HG03354 (cell line): ENCODE data around the gene GYPE.
A peak's percentile ranks its signal among the peaks of the same experiment; 100 is the strongest.
"Not testable (repeated sequence)": the region's sequence is repeated elsewhere in the genome, so short reads cannot be mapped to it uniquely, and the experiment has no call there.

Experiments used
- ATAC-seq: cut with Tn5 transposase; IDR thresholded peaks from one replicate; pipeline ENCODE4 v1.9.1; 2021; ENCODE audit warnings: mild to moderate bottlenecking; ENCODE audit not compliant: unreplicated experiment, poor library complexity, severe bottlenecking

The GYPE gene

DNA sequence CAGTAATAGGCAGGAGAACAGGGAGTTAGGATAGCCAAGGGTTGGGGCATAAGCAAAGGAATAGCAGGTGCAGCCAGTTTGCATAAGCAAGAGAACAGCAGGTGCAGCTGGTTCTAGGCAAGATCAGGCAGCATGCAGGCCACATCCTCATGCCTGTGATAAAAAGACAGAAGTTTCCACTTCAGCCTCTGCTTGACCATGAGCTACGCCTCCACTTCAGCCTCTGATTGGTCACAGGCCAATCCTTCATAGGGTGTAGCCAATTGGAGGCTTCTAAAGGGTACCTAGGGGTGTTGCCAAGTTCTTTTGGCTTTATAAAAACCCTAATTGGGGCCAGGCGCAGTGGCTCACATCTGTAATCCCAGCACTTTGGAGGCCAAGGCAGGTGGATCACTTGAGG lies 30.0 kb downstream of the GYPE start:
- peak; percentile 63 for ATAC-seq

DNA sequence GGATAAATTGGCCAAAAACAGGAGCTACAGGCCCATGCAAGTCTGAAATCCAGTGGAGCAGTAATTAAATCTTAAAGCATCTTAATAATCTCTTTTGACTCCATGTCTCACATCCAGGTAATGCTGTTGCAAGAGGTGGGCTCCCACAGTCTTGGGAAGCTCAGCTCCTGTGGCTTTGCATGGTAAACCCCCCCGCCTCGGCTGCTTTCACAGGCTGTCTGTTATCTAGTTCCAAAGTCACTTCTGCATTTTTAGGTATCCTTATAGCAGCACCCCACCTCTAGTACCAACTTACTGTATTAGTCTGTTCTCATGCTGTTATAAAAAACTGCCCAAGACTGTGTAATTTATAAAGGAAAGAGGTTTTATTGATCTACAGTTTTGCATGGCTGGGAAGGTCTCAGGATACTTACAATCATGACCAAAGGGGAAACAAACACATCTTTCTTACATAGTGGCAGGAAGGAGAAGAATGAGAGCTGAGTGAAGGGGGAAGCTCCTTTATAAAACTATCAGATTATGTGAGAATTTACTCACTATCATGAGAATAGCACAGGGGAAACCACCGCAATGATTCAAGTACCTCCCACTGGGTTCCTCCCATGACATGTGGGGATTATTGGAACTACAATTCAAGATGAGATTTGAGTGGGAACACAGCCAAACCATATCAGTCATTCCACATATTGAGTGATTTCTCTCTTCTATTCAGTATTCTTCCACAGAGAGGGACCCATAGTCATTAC lies 34.7 kb downstream of the GYPE start:
- ATAC-seq, result not testable (repeated sequence)

DNA sequence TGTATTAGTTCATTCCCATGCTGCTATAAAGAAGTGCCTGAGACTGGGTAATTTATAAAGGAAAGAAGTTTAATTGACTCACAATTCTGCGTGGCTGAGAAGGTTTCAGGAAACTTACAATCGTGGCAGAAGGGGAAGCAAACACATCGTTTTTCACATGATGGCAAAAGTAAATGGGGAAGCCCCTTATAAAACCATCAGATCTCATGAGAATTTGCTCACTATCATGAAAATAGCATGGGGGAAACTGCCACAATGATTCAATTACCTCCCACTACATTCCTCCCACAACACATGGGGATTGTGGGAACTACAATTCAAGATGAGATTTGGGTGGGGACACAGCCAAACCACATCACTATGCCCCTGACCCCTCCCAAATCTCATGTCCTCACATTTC lies 35.4 kb downstream of the GYPE start:
- ATAC-seq, result not testable (repeated sequence)

DNA sequence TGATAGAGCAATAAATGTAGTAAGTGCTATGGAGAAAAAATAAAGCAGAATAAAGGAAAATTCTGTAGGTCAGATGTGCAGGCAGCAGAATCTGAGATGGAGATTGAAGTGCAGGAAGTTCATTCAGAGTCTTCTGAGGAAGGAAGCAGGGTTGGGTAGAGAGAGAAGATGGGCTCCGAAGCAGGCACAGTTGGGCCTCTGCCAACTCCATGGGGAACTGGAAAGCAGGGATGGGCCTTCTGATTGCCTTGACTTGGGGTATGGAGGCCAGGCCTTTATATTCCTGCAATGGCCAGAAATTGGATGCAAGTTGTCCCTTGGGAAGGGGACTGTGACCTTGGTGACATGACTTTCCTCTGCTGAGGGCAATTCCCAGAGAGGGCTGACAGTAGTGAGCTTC lies 42.6 kb downstream of the GYPE start:
- not testable (repeated sequence) for ATAC-seq

DNA sequence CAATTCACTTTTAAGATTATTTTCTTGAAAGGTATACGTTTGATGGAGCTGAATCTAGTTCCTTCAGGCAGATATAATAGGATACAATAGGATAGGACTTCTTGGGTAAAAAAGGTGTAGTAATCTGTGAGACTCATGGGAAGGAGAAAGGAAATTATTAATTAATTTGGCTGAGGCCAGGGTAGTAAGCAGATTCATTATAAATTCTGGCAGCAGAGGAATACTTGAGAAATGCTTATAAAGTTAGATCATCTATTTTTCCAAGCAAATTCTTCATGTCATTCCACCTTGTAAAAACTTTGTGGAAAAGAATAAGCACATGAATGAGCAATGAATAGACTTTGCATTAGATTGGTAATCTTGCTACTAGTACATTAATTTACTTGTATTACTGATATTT lies 46.9 kb downstream of the GYPE start:
- no peak for ATAC-seq

DNA sequence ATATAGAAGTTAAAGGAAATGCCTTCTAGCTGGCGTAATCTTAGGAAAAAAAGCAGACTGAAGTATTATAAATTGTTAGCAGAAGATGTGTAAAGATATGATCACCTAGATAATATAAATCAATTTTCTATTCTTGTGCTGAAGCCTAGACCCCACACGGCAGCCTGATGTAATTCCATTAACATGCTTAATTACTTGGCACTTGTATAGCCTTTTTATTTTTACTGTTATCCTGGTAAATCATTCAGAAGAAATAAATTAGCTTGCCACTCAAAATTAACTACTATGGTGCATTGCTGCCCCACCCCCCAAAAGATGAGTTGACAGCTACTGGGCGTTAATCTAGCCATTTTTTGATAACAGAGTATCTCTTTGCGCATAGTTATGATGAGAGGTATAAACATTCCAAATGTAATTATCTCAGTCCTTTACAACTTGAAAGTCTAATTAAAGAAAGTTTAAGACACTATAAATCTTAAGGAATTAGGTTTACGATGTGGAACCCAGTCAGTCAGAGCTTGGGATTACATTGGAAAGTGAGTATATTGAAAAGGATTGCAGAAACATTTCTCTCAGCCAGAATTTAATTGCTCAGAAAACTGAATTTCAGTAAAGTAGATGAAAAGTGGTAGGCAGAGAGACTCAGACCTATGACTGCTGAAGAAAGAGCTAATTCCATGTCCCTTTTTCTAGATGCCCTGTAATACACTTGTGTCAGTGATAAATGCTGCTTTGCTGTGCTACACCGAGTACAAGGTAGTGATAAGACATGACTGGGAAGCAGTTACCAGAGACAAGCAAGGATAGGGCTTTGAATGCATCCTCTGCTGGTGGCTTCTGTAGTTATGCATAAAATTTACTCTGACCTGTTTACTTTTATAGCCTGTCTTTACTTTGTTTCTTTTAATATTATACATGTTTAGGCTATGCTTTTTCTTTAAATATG lies 47.7 kb downstream of the GYPE start:
- ATAC-seq, result not testable (repeated sequence)

DNA sequence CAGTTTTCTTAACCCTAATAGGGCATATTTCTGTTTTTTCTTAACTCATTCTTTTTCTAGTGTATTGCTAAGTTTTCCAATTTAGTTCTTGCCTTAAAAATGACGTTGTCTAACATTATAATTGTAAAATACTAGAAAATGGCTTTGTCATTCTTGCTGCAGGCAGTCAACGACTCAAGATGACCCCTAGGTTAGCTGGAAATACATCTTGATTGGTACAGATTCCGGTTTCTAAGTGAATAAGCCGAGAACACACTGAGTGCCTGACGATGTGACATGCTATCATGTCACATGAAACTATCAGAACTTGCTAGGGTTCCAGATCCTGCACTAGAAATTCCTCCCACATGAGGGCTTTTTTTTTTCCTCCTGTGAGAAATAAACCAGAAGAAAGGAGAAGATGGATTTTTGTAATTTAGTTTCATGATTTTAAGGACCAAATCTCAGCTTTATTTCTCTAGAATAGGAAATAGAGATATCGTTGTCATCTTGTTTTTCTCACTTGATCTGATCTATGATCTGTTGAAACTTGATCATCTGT lies 49.3 kb downstream of the GYPE start:
- ATAC-seq, result not testable (repeated sequence)

DNA sequence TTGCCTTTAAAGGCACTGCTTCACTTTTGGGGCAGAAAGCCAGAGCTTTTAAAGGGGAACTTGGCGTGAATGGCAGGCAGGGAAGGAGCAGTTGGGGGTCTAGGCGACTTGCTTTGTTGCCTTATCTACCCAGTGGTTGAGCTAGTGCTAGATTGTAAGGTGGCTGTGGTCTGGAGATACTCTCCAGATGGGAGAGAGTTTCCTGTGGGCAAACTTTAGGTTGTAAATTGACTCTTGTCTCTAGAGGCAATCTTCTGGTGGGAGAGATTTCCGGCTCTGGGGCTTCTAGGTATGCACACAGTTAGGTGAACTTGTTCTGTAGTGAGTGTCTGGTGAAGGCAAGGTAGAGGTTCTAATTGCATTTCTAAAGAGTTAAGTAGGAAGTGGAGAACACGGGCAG lies 50.7 kb downstream of the GYPE start:
- not testable (repeated sequence) for ATAC-seq

DNA sequence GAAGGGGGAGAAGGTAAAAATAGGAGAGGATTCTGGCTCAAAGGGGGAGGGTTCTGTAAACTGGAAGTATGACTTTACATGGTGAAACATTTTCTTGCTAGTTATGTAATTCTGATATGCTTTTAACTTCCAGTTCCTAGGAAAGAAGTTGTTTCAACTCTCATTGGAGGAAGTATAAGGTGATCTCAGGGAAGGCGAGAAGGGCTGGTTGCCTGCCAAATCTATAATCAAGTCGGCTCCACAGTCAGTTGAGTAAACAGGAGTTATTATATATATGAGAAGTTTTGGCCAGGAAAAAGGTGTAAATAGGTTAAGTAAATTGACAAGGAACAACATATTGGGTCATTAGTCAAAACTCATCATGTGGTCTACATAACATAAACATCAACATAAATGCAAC lies 56.1 kb downstream of the GYPE start:
- ATAC-seq, result not testable (repeated sequence)

DNA sequence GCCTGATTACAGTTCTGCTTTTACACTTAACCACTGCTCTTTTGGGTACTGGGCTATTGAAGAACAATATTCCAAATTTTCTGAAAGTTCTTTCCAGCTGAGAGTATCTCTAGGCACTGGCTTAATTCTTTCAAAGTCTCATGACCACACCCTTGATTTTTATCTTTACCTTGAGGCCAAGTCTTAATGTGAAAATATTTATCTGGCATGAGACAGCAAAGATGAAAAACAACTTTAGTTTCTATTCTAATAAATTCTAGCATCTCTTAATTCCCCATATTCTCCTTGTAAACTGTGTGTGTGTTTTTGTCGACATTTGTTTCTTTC lies 61.9 kb downstream of the GYPE start:
- ATAC-seq, result not testable (repeated sequence)

DNA sequence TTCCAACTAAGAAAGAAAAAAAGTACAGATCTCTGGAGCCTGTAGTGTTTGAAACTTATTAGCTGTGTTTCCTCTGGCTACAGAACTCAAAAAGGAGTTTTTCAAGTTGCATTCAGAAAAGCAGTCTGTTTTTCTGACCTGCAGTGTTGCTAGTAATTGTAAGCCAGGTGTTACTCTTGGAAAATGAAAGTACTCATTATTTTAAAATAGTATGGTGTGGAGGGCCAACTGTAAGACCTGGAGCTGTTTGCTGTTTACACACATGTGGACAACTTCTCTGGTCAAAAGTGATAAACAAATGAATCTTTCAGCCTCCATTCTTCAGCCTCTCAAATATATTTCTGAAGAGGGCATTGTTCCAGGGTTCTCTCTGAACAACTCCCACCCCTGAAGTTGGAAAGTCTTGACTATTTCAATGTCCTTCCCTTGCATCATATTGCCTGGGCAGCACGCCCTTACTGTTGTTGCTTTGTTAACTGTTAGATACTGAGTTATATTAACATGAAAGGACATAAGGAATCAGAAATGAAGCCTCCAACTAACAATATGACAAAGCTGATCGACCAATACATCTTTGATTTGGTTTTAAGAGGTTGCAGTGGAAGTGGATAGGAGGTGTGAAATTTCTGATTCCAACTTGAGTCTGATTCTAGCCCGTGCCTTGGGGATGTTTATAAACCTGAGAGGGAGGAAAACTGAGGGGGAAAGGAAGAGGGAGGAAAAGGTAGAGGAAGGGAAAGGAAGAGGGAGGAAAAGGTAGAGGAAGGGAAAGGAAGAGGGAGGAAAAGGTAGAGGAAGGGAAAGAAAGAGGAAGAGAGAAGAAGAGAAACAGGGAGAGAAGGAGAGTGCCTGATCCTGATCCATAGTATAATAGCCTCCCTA lies 62.5 kb downstream of the GYPE start:
- not testable (repeated sequence) for ATAC-seq

DNA sequence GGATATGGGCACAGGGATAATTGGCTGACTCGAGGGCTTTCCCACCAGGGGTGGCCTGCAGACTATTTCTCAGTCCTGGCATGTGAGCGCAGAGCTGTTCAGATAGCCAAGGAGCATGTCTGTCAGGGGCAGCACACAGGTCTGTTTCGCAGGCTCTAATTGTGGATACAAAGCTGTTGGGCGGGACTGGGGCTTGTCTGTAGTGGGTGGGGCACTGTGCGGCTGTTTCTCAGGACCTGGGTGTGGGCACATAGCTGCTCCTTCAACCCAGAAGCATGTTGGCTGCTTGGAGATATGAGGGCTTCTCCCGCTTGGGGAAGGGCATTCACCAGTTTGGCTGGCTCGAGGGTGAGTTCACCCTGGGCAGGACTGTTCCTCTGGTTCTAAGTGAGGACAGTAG lies 65.9 kb downstream of the GYPE start:
- not testable (repeated sequence) for ATAC-seq

DNA sequence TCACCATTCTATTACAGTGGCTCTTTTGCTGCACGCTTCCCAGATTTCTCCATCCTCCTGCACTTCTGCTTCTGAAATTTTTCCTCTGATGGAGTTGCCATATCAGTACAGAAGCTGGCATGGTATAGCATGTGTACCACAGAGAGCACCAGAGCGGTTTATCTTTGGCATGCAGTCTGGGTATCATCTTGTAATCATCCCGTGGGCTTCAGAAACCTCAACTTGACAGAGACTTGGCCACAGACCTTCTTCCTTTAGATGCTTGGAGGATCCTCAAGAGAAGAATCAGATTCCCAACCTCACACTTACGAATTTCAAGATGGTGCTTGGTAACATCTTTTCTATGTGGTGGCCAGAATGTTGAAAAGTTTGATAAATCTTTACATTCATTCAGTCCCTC lies 71.2 kb downstream of the GYPE start:
- not testable (repeated sequence) for ATAC-seq

DNA sequence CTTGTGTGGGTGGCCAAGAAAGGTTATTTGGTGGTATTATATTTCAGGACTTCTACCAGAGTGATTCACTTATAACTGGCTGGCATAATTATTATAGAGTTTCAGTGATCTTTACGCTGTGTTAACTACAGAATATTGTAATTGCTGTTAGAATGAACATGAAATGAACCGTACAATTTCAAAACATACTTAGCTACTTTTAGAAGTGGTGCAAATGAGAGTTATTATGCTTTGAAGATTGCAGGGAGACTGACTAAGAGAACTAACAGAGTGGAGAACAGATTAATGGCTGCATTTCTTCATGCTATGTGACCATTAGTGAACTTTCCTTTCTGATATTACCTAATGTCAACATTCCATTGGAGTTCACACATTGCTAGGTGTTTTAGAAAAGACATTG lies 71.7 kb downstream of the GYPE start:
- not testable (repeated sequence) for ATAC-seq

DNA sequence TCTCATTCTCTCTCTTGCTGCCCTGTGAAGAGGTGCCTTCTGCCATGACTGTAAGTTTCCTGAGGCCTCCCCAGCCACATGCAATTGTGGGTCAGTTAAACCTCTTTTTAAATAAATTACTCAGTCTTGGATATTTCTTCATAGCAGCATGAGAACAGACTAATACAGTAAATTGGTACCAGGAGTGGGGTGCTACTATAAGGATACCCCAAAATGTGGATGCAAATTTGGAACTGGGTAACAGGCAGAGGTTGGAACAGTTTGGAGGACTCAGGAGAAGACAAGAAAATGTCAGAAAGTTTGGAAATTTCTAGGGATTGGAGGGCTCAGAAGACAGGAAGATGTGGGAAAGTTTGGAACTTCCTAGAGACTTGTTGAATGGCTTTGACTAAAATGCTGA lies 74.8 kb downstream of the GYPE start:
- not testable (repeated sequence) for ATAC-seq

DNA sequence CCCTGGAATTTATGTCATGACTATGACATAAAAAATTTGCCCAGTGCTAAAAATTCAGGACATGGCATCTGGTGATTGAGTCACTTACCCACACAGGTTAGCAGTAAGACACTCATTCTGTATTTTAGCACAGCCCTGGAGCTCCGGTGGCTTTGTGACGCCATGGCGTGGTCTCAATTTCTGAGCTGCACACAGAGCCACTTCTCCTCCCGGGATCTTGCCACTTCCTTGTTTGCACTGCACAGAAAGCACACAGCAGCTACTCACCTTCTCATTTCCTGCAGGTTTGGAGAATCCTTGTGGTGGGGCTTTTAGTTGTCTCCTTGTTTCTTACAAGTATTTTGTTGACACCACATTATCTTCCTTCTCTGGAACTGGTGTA lies 76.1 kb downstream of the GYPE start:
- ATAC-seq, result not testable (repeated sequence)
